ENCODE data around the gene BLVRA.

Gene BLVRA

GRCh38 chr7:43750016-43750887 is 8.2 kb upstream of the BLVRA start:
- DNase-seq: peak; percentile 90 to 94

GRCh38 chr7:43752411-43752810 is 6.1 kb upstream of the BLVRA start:
- no peak for DNase-seq

GRCh38 chr7:43753271-43753810 is 5.1 kb upstream of the BLVRA start:
- no peak for DNase-seq

GRCh38 chr7:43753843-43754242 is 4.6 kb upstream of the BLVRA start:
- no peak for DNase-seq

GRCh38 chr7:43754596-43754995 is 3.9 kb upstream of the BLVRA start:
- DNase-seq: no peak

GRCh38 chr7:43756368-43757072 is 2.0 kb upstream of the BLVRA start:
- DNase-seq: peak in 1 of 2 experiments; percentile 47

GRCh38 chr7:43757073-43757720 is 1.3 kb upstream of the BLVRA start:
- peak in 1 of 2 experiments; percentile 36 for DNase-seq

- DNase-seq: peak; percentile 38 to 67
Measured at GRCh38 chr7:43758822-43759683, 573 bp downstream of the BLVRA start.

GRCh38 chr7:43760861-43761260 is 2.4 kb downstream of the BLVRA start:
- DNase-seq: no peak

GRCh38 chr7:43761382-43761781 is 2.9 kb downstream of the BLVRA start:
- DNase-seq: no peak

- DNase-seq: no peak
Measured at GRCh38 chr7:43761938-43762692, 3.6 kb downstream of the BLVRA start.

- no peak for DNase-seq
Measured at GRCh38 chr7:43763183-43763582, 4.7 kb downstream of the BLVRA start.

GRCh38 chr7:43764039-43764761 is 5.7 kb downstream of the BLVRA start:
- no peak for DNase-seq

- DNase-seq: no peak
Measured at GRCh38 chr7:43764807-43765491, 6.5 kb downstream of the BLVRA start.

- no peak for DNase-seq
Measured at GRCh38 chr7:43766564-43766963, 8.1 kb downstream of the BLVRA start.

GRCh38 chr7:43767311-43767710 is 8.8 kb downstream of the BLVRA start:
- no peak for DNase-seq

- no peak for DNase-seq
Measured at GRCh38 chr7:43768201-43768886, 9.9 kb downstream of the BLVRA start.

- no peak for DNase-seq
Measured at GRCh38 chr7:43768887-43769272, 10.4 kb downstream of the BLVRA start.

GRCh38 chr7:43769281-43769680 is 10.8 kb downstream of the BLVRA start:
- no peak for DNase-seq

Data from SHP77 (cell line).